ENCODE results near the gene NSG2.
"Not testable (repeated sequence)": the region's sequence is repeated elsewhere in the genome, so short reads cannot be mapped to it uniquely, and the experiment has no call there.

The NSG2 gene

DNA sequence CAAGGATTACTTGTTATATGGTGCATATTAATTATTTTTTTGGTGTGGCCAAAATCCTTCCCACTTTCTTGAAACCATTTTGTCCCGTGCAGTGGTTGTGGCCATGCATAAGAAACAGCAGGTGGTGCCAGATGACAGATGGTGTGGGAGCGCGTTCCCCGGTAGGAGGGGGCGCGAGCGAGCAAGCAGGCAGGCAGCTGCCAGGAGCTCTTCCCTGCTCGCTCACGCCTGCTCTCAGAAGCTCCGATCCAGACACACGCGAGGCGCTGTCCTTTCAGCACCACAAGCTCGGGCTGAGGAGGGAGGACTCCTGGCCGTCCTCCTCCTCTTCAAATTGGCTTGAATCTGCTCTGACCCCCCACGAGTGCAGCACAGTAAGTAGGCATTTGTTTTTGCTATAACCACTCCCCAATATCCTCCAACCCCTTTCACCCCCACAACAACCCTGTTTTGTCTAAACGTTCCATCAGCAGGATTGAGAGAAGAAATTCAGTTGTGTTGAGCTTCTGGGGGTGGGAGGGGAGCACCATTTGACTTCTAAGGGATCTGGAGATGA is at the start of gene NSG2:
Gene NSG2 (plus strand): TSS at position 237 of the 556 bp plus-strand sequence. CDS start 1,050 bp downstream, outside the sequence.
- DNase-seq (ENCODE audit: low spot score), result no peak

DNA sequence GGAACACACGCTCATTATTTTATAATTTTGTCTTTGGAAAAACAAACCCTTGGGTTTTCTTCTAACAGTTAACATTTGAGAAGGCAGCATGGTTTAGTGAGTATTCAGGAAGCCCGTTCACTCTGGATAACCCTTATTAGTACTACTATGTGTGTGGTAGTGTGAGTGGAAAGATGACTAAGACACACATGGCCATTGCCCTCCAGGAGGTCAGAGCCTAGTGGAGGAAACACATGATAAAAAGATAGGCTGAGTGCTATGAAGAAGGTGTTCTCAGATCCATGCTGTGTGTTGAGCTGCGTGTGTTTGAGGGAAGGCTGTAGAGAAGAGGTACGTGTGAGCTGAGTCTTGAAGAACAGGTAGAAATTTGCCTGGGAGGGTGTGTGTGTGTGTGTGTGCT is 48.2 kb upstream of the NSG2 start:
- no peak for DNase-seq (ENCODE audit: low spot score)

DNA sequence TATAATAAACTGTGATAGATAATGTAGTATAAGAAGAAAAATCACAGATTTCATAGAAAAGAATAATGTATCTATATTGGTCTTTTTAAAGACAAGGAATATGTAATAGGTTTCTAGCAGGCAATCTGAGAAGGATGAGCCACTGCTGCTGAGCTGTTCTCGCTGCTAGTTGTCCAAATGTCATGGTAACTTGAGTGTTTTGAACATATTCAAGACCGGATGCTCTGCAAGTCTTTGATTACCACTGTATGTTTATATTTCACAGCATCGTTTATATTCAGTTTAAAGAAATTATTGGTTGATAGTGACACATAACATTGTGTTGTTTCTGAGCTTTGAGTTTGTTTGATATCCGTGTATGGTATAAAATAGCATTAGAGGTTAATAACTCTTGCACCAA is 47.0 kb upstream of the NSG2 start:
- no peak for DNase-seq (ENCODE audit: low spot score)

DNA sequence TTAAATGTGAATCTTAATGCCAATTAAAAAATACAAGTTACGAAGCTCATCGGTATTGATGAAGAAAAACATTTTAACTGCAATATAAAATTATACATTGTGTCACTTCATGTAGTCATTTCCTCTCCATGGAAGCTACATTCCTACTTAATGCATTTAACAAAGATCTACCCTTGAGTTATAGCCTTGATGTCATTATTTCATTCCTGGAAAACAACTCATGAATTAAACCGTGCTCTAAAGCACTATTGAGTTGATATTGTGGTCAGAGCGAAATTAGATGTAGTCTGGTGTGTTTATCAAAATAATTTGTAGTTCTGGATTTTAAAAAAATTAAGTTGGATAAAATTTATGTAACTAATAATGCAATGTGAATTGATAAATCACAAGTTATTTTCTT is 45.4 kb upstream of the NSG2 start:
- DNase-seq (ENCODE audit: low spot score), result no peak

DNA sequence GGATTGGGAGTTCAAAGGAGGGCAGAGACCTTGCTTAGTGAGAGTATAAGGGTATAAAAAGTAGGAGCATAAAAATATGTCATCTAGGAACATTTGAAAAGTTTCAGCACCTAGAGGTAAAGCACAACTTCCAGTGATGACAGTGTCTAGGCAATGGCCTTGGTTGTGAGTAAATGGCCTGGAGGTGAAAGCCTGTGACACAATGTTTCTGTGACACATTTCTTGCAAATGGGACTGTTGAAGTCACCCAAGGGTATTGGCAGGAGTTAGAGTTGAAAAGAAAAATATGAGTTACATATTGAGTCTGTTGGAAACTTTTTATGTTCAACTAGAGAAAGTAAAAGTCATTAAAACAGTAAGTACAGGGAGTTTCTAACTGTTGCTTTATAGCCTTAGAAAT is 41.7 kb upstream of the NSG2 start:
- no peak for DNase-seq (ENCODE audit: low spot score)

DNA sequence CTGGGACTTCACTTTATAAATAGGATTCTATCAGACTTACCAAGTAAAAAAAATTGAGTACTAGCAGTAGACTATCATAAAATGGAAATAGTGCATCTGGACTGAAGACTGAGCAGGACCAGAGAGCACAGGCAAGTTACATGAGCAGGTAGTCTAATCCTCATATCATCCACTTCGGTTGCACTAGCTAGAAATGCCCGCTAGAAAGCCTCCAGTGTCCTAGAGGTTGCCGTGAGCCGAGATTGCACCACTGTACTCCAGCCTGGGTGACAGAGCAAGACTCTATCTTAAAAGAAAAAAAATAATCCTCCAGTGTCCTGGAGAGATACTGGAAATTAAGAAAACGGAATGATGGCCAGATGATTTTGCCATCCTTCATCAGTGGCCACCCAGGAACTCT is 36.6 kb upstream of the NSG2 start:
- DNase-seq (ENCODE audit: low spot score), result no peak

DNA sequence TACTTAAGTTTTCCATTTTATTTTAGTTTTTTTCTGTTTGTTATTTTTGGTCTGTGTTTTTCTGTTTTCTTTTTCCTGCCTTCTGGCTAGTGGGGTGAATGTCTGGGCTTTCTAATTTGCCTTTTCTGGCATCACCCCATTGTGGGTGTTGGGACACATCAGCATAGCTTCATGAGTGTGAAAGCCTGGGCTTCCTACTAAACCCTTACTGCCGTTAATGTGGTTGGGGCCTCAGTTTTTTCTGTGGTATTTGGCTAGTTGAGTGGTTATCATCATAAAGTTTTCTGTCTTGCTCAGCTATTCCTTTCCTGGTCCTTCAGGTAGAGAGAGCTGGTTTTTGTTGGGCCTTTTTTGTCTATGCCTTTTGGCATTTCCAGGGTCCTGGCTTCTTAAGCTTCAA is 35.1 kb upstream of the NSG2 start:
- no peak for DNase-seq (ENCODE audit: low spot score)

DNA sequence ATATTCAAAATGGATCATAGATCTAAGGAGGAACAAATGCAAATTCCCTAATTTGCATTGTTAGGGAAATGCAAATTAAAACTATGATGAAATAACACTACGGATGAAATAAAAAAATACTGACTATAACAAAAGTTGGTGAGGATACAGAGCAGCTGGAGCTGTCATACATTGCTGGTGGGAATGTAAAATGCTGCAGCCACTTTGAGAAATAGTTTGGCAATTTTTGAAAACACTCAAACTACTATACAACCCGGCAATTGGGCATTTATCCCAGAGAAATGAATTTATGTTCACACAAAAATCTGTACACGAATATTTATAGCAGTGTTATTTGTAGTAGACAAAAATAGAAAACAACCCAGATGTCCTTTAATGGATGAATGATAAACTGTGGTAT is 34.1 kb upstream of the NSG2 start:
- no peak for DNase-seq (ENCODE audit: low spot score)

DNA sequence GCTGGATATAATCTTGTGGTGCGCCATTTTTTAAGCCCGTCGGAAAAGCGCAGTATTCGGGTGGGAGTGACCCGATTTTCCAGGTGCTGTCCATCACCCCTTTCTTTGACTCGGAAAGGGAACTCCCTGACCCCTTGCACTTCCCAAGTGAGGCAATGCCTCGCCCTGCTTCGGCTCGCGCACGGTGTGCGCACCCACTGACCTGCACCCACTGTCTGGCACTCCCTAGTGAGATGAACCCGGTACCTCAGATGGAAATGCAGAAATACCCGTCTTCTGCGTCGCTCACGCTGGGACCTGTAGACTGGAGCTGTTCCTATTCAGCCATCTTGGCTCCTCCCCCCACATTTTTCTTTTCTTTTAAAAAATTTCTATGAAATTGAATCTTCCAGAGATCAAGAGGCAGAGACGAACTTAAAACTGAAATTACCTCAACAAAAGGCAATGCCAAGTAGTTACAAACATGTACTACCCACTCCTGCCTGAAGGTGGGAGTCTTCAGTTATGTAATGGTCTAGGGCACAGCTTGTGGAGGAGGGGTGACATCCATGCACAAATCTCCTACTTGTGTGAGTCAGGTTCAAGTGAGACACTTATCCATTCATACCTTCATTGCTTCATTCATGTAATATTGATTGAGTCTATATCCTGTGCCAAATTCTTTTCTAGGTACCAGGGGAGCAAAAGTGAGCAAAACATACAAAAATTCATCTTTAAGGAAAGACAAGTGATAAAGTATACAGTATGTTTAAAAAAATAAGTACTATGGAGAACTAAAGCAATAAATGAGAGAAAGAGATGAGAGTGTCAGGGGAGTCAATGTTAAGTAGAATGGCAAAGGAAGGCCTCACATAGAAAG is 25.2 kb upstream of the NSG2 start:
- DNase-seq (ENCODE audit: low spot score), result not testable (repeated sequence)

DNA sequence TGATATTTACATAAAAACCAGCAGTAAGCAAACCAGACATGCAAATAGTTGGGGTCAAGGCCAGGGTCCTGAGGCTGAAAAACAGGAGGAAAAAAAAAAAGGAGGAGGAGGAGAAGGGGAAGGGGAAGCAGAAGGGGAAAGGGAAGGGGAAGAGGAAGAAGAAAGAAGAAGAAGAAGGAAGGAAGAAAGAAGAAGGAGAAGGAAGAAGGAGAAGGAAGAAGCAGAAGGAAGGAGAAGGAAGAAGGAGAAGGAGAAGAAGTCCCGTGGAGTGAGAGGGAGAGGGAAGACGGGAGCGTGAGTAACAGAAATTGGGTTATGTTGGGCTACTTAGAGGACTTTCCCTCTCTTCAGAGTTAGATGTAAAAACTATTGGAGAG is 24.6 kb upstream of the NSG2 start:
- no peak for DNase-seq (ENCODE audit: low spot score)

DNA sequence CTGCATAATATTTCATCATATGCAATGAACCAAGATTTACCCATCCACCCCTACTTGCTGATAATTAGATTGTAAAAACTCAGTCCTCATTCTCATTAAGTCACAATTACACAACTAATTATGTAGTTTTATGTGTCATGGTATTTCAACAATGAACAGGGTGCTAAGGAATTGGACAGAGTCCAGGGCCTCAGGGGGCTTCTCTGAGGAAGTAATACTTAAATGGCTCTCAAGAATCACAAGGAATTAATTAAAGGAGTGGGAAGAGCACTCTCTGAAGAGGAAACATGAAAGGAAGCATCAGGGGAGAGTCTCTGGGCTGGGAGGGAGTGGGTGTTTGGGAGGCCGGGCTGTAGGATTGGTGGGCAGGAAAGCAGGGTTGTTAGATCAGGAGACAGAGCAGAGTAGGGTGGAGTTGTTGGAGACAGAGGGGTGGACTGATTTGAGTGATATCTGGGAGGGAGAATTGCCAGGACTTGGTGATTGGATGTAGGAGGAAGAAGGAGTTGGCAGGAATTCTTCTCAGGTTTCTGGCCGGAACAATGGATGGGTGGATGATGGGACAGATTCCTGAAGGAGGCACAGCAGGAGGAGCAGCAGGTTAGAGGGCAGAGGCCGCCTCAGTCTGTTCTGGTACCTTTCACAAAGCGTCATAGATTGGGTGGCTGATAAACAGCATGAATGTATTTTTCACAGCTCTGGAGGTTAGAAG is 23.0 kb upstream of the NSG2 start:
- no peak for DNase-seq (ENCODE audit: low spot score)

DNA sequence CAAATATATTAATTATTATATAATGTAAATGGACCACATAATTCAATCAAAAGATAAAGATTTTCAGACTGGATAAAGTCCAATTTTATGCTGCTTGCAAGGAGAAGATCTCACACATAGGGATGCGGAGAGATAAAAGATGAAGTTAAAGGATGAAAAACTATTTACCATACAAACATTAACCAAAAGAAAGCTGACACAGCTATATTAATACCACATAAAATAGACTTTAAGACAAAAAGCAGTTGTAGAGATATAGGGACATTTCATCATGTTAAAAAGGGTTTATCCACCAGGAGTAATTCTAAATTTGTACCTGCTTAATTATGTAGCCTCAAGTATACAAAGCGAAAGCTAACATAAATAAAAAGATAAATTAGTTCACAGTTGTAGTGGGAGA is 15.2 kb upstream of the NSG2 start:
- DNase-seq (ENCODE audit: low spot score), result no peak

DNA sequence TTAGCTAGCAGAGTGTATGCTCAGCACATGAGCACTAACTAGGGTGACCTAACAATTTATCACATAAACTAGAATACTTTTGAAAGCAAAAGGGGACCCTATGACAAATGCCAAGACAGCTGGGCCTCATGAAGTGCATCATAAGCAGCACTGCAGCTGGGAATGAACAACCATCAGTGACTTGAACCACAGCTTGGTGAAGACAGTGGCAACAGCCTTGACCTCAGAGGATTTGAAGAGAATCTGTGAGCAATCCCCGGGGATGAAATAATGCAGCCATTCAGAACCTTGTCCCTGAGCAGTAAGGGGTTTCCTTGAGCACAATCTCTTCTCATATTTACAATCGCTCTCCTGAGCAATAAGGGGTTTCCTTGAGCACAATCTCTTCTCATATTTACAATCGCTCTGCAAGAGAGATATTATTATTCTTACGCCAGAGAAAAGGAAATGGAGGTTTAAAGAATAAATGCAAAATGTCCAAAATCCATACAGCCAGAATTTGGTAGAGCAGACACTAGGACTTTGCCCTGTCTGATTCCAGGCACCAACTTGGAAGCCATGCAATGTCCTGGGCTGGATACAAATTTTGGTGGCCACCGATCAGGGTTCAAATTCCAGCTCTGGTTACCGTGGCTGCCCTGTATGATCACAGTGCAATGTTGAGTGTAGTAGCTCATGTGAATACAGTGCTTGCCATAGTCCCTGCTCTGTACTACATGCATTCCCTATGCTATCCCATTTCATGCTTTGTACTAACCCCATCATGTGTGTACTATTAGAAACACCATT is 846 bp upstream of the NSG2 start:
- DNase-seq (ENCODE audit: low spot score), result no peak

DNA sequence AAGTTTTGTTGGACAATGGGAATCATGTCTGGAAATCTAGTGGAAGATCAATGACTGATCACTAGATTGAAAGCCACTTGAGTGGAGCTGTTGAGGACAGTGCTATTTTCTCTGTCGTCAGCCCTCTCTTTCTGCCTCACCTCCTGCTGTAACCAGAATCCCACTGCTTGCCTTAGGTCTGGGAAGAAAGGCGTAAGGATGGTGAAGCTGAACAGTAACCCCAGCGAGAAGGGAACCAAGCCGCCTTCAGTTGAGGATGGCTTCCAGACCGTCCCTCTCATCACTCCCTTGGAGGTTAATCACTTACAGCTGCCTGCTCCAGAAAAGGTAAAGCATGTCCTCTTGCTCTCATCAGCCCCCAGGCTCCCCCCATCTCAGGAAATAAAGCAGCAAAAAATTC is 1.1 kb downstream of the NSG2 start:
- DNase-seq (ENCODE audit: low spot score), result no peak

DNA sequence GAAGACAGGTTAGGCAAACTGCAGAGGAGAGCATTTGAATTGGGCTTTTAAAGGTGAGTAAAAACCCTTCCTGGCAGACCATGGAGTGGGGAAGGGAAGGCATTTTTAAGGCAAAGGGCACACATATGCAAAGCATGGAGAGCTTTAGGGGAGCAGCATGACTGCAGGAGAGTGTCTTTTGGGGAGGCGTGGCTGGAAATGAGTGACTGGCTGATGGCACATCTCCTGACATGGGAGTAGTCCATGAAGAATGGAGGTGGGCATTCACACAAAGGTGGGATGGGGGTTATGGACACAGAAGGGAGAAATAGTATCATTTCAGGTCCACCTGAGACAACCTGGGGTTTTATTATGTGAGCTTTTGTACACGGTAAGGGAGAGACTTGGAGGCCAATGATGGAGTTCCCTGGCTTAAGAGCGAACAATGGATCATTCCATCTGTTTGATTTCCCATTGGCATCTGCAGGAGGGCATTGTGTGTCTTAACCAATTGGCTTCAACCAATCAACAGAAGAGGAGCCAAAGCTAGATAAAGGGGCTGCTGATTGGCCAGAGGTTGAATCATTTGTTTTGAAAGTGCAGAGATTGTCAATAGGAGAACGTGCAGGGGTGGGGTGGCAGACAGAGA is 2.1 kb downstream of the NSG2 start:
- DNase-seq (ENCODE audit: low spot score), result no peak

DNA sequence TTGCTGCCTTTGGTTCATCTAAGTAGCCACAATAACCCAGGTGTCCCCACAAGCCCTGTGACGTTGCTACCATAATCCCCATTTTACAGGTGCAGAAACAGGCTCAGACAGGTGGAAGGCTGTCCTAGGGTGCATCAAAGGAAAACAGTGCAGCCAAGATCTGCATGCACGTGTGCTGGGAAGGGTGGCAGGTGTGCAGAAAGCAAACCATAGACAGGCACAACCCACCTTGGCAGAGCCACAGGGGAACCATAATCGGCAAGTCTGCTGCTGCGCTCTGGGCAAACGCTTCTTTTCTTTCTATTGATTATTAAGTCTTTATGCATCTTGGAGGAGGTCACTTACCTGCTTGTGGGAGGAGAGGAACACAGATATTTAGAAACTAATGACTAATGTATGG is 7.1 kb downstream of the NSG2 start:
- no peak for DNase-seq (ENCODE audit: low spot score)

DNA sequence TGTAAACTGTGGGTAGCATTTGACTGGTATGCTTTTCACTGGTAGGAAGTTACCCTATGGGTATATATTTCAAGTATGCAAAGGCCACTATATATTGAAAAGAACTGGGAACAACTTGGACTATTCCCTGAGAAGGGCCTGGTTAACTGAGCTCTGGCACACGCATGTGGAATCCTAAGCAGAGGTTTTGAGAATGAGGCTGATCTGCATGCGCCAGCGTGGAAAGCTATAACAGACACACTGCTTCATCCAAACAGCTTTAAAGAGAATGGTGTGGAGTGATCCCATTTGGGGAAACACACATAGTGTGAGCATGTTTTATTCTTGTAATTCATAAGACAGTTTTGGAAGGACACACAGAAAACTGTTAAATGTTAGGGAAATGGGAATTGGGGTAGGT is 8.4 kb downstream of the NSG2 start:
- no peak for DNase-seq (ENCODE audit: low spot score)

DNA sequence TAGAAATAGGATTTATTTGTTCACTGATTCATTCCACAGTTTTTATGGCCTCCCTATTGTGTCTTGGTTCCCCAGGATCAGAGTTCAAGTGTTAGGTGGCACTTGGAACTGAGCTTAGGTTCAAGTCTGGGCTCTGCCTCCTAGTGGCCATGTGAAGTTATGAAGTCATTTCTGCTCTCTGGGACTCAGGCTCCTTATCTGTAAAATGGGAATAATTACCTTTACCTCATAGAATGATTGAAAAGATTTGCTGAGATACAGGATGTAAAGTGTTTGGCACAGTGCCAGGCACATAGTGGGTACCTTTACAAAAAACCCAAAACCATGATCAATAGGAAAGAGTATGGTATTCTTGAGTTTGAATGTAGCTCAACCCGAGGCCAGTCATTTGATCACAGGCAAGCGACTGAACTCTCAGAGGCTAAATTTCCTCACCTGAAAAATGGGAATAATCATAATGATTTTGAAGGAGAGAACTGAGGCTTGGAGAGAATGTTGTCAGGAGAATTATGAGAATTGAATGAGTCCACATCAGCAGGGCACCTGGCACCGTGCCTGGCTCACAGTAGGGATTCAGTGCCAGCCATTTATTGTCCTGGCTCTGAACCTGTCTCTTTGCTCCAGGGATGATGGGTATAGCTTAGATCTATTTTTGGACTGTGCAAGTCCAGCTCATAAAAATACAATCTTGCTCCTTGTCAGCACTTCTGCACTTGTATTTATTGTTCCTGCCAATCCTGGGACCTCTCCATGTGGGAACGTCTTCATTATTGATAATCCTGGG is 10.8 kb downstream of the NSG2 start:
- DNase-seq (ENCODE audit: low spot score), result no peak

DNA sequence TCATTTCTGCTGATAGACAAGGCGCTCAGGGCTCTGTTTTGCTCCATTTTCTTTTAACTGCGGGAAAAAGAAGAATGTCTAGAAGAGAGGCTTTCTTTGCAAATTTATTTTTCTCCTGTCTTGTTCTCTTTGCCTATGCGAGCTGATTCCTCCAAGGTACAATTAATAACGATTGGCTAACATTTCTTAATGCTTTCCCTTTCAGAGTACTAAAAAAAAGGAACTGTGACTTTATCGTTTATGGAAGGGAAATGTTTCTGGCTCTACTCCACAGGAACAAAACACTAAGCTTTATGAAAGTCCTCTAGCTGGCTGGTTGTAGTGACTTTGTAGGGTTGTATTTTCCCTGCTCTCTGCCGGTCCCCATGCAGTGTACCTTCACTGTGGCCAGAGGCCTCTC is 11.7 kb downstream of the NSG2 start:
- no peak for DNase-seq (ENCODE audit: low spot score)

DNA sequence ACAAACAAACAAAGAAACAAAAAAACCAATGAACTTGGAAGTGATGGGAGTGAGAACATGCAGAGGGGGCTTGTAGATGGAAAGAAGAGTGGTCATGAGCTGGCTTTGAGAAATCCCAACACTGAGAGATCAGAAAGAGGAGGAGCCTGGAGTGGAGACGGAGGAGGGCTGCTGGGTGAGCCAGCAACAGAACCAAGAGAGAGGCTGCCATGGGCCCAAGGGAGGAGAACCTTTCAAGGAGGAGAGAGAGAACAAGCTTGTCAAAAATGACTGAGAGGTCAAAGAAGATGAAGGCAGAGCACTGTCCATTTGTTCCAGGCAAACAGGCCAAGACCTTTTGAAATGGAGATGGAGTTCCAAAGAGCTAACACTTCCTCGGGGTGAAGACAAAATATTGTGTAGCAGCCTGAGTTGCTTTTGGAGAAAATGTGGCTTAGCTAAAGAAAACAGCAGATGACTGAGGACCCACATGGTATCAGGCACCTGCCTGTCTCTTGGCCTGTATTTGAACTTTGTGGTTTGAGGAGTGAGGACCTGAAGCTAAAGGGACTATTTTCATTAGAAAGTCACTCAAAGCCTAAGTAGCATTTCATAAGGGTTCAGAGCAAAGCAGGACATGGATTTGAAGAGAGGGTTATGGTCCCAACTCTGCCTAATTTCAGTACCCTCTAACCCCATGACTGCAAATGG is 13.1 kb downstream of the NSG2 start:
- no peak for DNase-seq (ENCODE audit: low spot score)

DNA sequence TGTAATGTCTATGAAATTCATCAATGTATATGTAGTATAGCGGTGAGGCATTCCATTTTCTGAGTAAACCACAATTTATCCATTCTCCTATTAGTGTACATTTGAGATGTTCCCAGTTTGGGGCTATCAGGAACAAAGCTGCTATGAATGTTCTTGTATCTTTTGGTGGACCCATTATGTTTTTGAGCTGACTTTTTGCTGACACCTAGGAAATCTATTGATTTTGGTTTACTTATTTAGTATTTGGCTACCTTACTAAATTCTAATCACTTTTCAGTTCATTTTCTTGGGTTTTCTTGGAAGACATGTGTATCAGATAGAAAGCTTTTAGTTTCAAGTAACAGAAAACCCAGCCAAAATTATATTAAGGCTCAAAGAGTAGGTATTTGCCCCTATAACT is 13.7 kb downstream of the NSG2 start:
- DNase-seq (ENCODE audit: low spot score), result no peak

Data from CD4-positive, alpha-beta T cell treated with Interleukin-6 at 100 ng/mL for 8 hours (primary cell).